Measurements from ENCODE around the gene ZNF668. TPM values are rescaled to one million over a fixed set of nuclear protein-coding genes. Genes with fewer than 3 reads are reported as not detected.

ZNF668 gene
- total and polyA plus RNA-seq, 7 donors, result 4.8 to 12.5 (median 6.4) TPM

GRCh38 chr16:31087971-31088370 is 13.9 kb upstream of the ZNF668 start:
- Histone ChIP-seq H3K27ac (no peak overlapping the region), H3K27me3 (no peaks in the 10 kb centered on the region), H3K4me3 (no peak overlapping the region), H3K4me1 (peaks cover 0 to 7% (median 3%) of the 10 kb centered on the region in 4 donors), H3K9me3 (no peaks in the 10 kb centered on the region), H3K36me3 (peaks cover 7 to 70% (median 15%) of the 10 kb centered on the region in 4 donors)
- no peak for DNase-seq
- no peak for TF ChIP-seq EP300 (IDR thresholded peaks at IDR 0.05)
- TF ChIP-seq POLR2A (IDR thresholded peaks at IDR 0.05), result no peak
- no peak for TF ChIP-seq CTCF (IDR thresholded peaks at IDR 0.05)
- TF ChIP-seq POLR2AphosphoS5 (IDR thresholded peaks at IDR 0.05), result no peak
- 76 to 82% methylated on average over 5 of the region's 5 CpGs for WGBS, 2 donors
- intact Hi-C loops (cut with DNase I), result no loop called here

GRCh38 chr16:31087481-31087880 is 13.4 kb upstream of the ZNF668 start:
- Histone ChIP-seq H3K4me3 (no peak overlapping the region), H3K4me1 (peaks cover 0 to 2% (median 0%) of the 10 kb centered on the region in 4 donors), H3K36me3 (peaks cover 7 to 75% (median 17%) of the 10 kb centered on the region in 4 donors), H3K27ac (no peak overlapping the region), H3K27me3 (no peaks in the 10 kb centered on the region), H3K9me3 (no peaks in the 10 kb centered on the region)
- no peak for DNase-seq
- intact Hi-C loops (cut with DNase I), result no loop called here
- WGBS, 2 donors, result 93 to 94% methylated on average over 8 of the region's 8 CpGs
- no peak for TF ChIP-seq POLR2AphosphoS5 (IDR thresholded peaks at IDR 0.05)
- no peak for TF ChIP-seq CTCF (IDR thresholded peaks at IDR 0.05)

GRCh38 chr16:31086629-31086906 is 12.5 kb upstream of the ZNF668 start:
- Histone ChIP-seq H3K4me3 (no peak overlapping the region), H3K9me3 (no peaks in the 10 kb centered on the region), H3K36me3 (peaks cover 7 to 83% (median 19%) of the 10 kb centered on the region in 4 donors), H3K27me3 (no peaks in the 10 kb centered on the region), H3K27ac (no peak overlapping the region), H3K4me1 (no peaks in the 10 kb centered on the region)
- no peak for TF ChIP-seq CTCF (IDR thresholded peaks at IDR 0.05)
- no peak for TF ChIP-seq POLR2A (IDR thresholded peaks at IDR 0.05)
- no peak for TF ChIP-seq EP300 (IDR thresholded peaks at IDR 0.05)
- TF ChIP-seq POLR2AphosphoS5 (IDR thresholded peaks at IDR 0.05), result no peak
- intact Hi-C loops (cut with DNase I), result no loop called here
- DNase-seq, result no peak
- WGBS, 2 donors, result 92% methylated on average over 6 of the region's 6 CpGs

- no peak for TF ChIP-seq POLR2A (IDR thresholded peaks at IDR 0.05)
- TF ChIP-seq EP300 (IDR thresholded peaks at IDR 0.05), result no peak
- TF ChIP-seq CTCF (IDR thresholded peaks at IDR 0.05), result no peak
- no peak for TF ChIP-seq POLR2AphosphoS5 (IDR thresholded peaks at IDR 0.05)
- Histone ChIP-seq H3K4me1 (no peaks in the 10 kb centered on the region), H3K27me3 (no peaks in the 10 kb centered on the region), H3K27ac (no peak overlapping the region), H3K36me3 (peaks cover 12 to 83% (median 18%) of the 10 kb centered on the region in 4 donors), H3K9me3 (no peaks in the 10 kb centered on the region), H3K4me3 (no peak overlapping the region)
- no peak for DNase-seq
- intact Hi-C loops (cut with DNase I), result no loop called here
- 90 to 91% methylated on average over 18 of the region's 18 CpGs for WGBS, 2 donors
These were observed 12.0 kb upstream of the ZNF668 start for GRCh38 chr16:31085873-31086628.

GRCh38 chr16:31085411-31085810 is 11.4 kb upstream of the ZNF668 start:
- no peak for DNase-seq
- Histone ChIP-seq H3K9me3 (no peaks in the 10 kb centered on the region), H3K27me3 (no peaks in the 10 kb centered on the region), H3K36me3 (peaks cover 12 to 83% (median 21%) of the 10 kb centered on the region in 4 donors), H3K4me3 (no peak overlapping the region), H3K4me1 (no peaks in the 10 kb centered on the region), H3K27ac (no peak overlapping the region)
- WGBS, 2 donors, result 79 to 85% methylated on average over 8 of the region's 8 CpGs
- intact Hi-C loops (cut with DNase I), result no loop called here
- TF ChIP-seq POLR2AphosphoS5 (IDR thresholded peaks at IDR 0.05), result no peak
- no peak for TF ChIP-seq EP300 (IDR thresholded peaks at IDR 0.05)

Data from sigmoid colon (tissue), 7 donors.